ENCODE results near the gene KLHL8.
A peak's percentile ranks its signal among the peaks of the same experiment; 100 is the strongest.
"Not testable (repeated sequence)": the region's sequence is repeated elsewhere in the genome, so short reads cannot be mapped to it uniquely, and the experiment has no call there.

Gene KLHL8

DNA sequence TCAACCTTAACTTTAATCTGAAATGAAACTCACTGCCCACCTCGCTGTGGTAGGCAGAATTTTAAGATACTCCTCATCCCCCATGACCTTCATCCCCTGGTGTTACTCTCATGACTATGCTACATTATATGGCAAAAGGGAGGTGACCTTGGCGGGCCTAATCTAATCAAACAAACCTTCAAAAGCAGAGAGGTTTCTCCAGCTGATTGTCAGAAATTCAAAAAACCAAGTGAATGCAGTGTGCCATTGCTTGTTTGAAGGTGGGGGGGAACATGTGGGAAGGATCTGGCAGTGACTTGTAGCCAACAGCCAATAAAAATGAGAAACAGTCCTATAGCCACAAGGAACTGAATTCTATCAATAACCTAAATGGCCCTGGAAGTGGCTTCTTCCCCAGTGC lies 48.5 kb downstream of the KLHL8 start:
- DNase-seq = no peak

DNA sequence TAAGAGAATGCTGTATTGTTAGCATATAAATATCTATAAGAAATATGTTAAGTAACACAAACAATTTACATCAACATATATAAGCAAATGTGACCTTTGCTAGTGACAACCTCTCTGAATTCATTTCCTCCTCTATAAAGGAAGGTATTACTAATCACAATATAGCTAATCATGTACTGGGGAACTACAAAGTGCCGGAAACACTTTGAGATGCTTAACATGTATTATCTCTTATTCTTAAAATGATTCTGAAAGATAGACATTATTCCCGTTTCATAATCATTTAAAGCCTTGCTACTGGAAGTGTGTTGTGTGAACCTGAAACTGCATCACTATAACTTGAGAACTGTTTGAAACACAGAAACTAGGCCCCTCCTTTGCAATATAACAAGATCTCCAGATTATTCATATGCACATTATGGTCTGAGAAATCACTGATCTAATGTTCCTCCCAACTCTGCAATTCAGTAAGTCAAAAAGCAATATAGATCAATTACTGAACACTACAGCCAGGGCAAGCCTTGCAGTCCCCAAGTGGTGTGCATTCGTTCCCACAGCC lies 54.0 kb downstream of the KLHL8 start:
- DNase-seq = no peak

DNA sequence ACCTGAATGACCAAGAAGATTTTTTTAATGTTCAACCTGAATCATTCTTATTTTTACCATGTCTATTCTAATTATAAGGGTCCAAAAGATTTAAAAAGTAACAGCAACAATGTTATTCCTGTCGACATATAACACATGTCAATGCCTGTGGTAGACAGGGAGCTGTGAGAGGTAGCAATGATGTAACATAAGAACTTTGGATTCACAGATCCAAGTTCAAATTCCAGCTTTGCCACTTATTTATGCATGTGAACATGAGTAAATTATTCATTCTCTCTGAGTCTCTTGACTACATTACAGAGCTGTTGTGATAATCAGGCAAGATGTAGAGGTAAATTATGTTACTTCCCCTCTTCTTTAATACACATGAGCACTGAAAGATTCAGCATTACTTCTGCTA lies 54.5 kb downstream of the KLHL8 start:
- no peak for DNase-seq

DNA sequence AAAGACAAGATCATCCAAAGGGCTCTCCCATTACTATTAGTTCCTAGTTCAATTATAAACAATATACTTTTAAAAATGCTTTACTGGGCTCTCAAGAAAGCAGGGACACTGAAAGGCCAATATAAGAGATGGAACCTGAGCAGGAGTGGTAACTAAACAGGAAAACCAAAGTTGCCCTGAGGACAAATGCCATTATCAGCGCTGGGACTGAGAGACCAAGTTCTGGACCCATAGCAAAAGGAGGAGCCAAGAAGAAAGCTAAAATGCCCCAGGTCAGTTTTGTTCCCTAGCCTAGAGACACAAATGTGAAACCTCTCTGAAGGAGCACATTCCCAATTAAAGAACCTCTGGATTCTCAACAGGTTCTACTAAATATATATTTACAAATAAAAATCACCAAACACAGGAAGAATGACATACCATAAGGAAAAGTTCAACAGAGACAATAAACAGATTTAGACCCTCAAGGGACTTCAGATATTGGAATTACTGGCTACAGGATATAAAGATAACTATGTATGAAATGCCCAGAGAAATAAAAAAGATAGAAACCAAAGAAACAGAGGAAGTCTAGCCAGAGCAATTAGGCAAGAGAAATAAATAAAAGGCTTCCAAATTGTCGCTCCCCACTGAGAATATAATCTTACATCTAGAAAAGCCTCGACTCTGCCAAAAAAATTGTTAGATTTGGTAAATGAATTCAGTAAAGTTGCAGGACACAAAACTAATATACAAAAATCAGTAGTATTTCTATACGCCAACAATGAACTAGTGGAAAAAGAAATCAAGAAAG lies 67.1 kb downstream of the KLHL8 start:
- DNase-seq = no peak

DNA sequence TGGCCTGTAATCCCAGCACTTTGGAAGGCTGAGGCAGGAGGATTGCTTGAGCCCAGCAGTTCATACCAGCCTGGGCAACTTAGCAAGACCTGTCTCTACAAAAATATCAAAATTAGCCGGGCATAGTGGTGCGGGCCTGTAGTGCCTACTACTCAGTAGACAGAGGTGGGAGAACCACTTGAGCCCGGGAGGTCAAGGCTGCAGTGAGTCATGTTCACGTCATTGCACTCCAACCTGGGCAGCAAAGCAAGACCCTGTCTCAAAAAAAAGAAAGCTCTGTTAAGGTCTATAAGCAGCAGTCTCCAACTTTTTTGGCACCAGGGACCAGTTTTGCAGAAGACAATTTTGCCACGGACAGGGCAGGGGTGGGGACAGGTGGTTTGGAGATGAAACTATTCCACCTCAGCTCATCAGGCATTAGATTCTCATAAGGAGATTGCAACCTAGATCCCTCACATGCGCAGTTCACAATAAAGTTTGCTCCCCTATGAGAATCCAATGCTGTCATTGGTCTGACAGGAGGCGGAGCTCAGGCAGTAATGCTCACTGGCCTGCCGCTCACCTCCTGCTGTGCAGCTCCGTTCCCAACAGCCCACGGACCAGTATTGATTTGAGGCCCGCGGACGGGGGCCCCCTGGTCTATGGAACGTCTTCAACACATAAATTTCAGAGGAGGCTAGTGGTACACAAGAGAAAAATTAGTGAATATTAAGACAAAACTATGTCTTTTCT lies 67.9 kb downstream of the KLHL8 start:
- no peak for DNase-seq

DNA sequence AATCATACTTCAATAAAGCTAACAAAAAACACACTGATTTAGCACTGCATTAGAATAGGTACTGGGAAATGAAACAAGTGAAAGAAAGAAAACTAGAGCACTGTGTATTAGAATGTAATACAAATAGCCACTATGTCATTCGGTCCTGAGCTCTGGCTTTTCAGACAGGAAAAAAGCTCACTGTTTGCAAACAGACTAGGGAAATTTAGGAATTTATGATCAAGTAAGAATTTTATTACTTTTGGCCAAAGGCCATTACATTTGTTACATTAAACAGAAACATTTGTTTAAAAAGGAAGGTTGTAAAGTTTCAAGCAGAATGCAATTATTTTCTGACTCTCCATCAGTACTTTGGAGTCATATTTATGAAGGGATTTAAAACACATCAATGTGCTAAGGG lies 68.7 kb downstream of the KLHL8 start:
- no peak for DNase-seq

DNA sequence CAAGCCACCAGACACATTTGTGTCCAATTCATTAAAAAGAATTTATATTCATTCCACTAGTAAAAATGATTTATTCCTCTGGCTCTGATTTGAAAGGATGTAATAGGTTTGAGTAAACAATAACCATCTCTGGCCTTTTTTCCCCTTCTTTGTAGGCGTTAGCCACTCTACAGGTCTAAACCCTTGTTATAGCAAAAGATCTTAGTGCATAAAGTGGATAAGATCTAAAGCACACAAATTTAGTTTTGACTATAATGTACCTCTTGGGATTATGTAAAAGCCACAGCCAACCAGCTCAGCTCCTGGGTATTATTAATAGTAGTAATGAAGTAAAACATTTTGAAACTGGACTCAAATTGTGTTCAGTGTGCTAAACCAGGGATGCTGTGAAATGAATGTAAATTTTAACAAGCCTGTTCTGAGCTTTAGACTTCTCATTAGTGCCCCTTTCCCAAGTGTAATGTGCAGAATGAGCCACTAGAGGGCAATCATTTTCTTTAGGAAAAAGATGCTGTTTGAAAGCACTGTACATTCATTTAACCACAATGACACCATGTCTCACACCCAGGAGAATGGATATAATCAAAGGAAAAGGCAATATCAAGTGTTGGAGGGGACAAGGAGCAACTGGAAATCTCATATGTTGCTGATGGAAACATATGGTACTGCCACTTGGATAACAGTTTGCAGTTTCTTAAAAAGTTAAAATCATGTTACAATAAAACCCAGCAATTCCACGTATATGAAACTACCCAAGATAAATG lies 69.7 kb downstream of the KLHL8 start:
- peak; percentile 34 to 65 for DNase-seq

DNA sequence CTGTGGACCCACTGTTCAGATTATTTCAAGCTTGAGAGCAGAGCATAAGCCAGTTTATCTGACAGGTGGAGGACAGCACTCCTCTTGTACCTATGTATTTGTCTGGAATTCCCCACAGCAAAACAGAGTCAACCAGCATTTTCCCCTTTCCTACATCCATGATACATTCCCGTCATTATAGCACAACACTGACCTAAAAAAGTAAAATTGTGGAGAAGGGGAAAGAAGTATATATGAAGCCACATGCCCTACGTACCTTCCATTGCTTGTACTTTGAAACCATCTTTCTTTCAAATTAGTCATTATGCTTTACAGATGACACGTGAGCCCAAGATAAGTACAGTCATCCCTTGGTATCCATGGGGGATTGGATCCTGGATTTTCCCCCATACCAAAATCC lies 73.3 kb downstream of the KLHL8 start:
- DNase-seq = no peak

DNA sequence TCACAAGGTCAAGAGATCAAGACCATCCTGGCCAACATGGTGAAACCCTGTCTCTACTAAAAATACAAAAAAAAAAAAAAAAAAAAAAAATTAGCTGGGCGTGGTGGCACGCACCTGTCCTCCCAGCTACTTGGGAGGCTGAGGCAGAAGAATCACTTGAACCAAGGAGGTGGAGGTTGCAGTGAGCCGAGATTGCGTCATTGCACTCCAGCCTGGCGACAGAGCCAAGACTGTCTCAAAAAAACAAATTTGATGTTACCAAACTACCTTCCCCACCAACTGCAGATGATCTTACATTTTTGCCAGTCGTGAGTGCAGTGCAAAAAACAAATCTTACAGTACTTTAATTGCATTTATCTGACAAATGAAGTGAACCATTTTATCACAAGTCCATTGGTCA lies 74.5 kb downstream of the KLHL8 start:
- not testable (repeated sequence) for DNase-seq

DNA sequence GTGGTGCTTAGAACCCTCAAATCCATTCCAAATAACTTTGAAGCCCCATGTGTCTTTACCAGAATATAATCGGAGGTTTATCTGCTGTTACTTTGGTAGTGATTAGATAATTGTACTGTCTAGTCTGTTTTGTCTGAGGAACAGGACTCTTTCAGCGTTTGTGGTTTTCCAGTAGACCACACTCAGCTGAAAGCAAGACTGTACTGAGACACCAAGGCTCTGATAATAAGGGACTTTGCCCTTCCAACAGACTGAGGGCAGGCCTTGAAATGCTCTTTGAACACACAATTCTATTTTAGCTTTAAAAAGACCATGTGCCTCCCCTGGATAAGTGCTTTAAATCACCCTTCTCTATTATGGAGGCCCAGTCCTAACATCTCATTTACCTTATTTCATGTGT lies 76.1 kb downstream of the KLHL8 start:
- DNase-seq = no peak

DNA sequence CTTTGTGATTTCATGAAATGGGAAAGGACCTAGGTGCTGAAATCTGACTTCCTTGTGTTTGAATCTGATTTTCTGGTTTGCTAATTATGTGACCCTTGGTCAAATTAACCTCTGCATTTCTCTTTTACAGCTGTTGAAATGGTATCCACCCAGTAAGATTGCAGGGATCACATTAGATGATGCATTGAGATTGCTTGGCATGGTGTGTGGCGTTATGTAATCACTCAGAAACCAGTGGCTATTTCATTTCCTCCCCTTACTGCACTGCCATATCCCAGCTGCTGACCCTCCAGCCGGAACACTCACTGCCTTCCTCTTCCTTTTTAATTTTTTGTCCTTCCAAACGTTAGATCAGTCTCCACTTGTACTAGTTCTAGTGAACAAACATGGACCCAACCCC lies 79.0 kb downstream of the KLHL8 start:
- DNase-seq = no peak

DNA sequence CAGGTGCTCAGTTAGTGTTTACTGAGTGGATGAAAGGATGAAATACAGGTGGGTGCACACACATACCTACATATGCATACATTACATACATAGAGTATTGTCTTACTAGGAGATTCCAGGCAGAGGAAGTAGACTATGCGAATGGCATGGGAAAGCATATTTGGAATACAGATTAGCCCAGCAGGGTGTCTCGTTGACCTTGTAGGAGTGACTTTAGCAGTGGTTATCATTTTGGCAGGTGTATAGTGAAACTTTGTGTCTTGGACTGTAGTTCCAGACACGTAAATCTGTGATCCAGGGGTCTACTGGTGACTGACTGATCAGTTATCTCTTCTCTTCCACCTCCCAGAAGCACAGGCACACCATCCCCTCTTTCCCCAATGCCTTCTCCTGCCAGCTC lies 86.3 kb downstream of the KLHL8 start:
- no peak for DNase-seq

DNA sequence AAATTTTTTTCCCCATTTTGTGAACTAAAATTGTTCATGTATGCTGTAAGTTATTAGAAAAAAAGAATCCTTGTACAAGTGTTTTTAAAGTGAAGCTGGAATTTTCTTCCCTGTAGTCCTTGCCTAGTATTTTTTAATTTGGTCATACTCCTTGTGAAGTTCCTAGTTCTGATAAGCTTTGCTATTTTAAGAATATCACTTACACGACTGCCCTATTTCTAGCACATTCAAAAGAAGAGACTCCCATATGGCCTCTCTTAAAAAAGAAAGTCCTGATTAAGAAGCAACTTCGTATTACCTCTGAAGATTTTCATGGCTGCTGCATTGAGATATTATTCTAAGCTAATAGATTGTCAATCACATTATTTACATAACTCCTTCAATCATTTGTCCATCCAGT lies 87.2 kb downstream of the KLHL8 start:
- no peak for DNase-seq

DNA sequence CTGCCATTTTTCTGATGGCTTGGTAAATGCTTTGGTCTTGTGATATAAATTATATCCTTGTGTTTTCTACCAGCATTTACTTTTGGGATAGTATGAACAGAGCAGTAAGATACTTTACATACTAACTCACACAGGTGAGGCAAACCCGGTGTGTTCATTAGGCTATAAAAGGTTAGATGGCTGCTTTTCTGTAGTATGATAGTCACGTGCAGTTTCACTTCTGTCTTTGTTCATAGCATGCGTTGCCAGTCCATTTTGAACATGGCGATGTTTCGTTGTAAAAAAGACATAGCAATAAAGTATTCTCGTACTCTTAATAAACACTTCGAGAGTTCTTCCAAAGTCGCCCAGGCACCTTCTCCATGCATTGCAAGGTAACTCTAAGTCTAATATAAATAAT lies 88.4 kb downstream of the KLHL8 start:
- DNase-seq = no peak

DNA sequence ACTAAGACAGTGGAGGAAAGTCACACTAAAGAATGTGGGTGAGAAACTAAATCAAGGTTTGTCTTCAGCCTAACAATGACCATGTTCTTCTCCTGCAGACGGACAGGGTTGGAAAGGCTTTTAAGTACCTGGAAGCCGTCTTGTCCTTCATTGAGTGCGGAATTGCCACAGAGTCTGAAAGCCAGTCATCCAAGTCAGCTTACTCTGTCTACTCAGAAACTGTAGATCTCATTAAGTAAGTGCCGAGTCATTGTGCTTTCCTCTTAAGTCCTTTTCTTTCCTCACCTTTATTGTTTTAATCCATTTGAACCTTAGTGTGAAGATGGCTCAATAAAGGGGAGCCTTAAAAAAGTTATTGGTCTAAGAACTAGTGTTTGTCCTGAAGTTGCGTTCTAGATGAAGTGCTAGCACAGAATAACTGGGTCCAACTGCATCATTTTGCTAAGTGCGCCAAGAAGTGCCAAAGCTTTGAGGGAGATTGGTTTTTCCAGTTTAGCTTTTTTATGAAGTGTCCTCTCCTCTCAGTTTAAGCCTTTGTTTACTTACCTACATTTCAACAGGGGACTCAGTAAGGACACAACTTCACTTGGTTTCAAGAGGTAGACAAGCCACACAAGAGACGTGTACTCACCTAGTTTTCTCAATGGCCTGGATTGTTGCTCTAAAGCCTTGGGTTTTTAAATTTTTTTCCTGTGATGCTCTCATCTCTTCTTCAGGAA lies 89.3 kb downstream of the KLHL8 start:
- DNase-seq = no peak

DNA sequence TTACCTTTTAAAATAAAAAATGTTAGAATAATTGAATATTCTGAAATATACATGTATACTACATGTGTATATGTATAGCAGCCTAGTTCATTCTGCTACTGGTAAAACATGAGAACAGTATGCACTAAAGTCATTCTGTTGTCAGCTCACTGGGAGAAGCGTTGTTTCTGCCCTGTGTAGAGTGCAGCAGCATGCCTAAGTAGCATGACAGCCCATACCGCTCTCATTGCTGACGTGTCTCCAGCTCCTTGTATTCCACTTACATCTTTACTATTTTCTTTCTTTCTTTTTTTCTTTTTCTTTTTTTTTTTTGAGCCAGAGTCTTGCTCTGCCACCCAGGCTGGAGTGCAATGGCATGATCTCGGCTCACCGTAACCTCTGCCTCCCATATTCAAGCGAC lies 90.7 kb downstream of the KLHL8 start:
- no peak for DNase-seq

DNA sequence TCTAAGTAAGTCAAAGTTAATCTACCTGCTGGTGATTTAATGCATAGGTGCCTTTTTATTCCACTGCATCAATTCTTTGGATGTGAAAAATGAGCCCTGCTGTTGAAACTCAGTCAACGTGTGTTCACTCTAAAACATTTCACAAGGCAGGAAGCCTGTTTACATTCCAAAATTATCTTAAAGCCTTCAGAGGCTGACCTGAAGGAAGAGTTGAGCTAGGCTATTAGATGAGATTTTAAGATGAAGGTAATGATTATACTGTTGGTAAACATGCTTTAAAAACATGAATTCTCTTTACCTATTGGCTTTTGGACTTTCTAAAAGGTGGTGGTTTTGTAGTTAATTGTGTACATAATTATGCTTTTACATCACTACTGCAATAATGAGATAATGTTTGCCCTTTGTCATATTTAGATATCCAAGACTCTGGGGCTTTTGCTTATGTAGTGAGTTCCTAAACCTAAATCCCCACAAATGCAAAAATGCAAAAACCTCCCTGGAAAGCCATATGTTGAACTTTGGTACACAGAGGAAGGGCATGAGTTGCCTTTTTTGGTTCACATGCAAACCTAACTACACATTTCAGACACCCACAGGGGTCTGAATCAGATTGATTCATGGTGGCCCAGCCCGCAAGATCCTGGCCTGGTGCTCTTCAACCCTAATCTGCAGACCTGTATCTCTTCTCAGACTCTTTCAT lies 92.3 kb downstream of the KLHL8 start:
- DNase-seq = no peak

DNA sequence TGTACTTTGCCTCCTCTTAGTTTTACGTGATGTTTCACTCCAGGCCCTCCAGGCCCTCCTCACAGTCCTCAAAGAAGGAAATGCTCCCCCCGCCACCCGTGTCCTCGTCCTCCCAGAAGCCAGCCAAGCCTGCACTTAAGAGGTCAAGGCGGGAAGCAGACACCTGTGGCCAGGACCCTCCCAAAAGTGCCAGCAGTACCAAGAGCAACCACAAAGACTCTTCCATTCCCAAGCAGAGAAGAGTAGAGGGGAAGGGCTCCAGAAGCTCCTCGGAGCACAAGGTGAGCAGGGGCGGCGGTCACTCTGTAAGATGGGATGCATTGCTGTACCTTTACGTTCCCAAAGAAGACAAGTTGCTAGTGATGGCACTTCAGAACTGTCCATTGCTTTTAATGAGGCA lies 94.4 kb downstream of the KLHL8 start:
- DNase-seq = no peak

DNA sequence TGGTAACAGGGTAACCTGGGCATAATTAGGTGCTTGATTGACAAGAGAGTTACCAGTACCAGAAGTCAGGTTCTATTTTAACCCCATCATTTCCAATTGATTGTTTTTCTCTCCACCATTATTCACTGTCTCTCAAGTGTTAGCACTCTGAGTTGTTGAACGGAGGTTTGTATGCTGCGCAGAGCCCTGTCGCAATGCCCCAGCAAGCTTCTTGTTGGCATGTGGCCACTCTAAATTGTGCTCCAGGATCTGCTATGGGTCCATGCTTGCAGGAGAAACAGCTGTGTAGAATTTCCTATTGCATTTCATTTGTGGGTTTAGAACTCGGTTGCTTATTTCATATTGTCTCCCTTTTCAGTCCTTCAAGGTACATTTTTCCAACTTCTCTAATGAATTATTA lies 98.2 kb downstream of the KLHL8 start:
- no peak for DNase-seq

DNA sequence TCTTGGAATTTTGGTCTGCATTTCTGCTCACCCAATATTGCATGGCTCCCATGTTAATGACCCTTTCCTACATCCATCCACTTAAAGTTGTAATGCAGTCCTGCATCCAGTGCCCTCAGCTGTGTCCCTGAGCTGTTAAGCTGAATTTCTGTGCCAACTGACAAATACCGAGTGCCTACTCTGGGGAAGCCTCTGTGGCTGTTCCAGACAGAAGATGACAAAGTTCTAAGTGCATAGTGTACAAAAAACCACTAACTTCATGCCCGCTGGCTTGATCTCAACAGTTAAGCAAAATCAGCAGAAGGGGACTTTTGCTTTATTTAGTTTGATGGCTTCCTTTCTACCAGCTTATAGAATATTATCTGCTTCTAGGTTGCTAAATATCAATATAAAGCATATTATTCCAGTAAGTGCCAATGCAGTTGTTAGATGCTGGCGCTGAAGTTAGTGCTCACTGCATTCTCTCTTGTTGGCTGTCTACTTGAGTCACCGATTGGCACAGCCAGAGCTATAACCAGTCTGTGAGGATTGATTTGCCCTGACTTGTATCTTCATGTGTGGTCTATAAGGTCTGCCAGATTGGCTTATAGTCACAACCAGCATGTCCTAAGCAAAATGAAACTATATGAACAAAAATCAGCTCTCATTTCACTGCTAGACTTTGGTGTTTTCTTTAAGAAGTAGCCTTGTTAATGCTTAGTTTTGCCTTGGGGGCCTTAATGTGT lies 98.9 kb downstream of the KLHL8 start:
- no peak for DNase-seq

DNA sequence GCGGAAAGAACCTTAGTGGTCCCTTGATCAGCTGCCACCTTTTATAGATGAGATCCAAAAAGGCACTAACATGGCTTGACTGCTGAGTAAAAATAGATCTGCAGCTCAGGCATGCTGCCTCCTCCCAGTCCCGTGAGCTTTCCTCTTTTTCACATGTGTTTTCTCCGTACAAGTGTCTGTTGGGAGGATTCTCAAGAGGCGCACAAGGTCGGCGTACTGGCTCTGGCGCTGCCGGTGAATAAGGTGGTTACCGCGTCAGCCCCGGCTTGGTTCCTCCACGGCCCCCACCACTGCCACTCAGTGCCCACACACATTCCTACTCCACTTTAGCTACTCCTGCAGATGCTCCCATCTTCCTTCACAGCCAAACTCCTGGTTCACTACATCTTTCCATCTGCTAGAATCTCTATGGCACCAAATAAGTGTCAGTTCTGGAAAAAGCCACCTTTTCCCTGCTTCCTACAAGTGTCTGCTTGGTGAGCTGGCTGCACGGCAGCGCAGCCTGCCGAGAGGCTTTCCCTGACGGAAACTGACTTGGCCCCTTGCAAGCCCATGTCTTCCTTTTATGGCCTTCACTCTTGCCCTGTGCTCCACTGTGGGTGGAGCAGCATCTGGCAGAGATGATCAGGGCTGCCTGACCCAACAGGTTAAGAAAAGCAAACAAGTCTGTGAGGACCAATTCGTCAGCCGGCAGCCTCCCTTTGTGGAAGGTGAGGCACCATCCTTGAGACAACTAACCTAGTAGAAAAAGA lies 99.8 kb downstream of the KLHL8 start:
- DNase-seq = no peak
